Measurements from ENCODE around the gene GMDS. TPM values are rescaled to one million over a fixed set of nuclear protein-coding genes. Genes with fewer than 3 reads are reported as not detected.

Gene GMDS
- total and polyA plus RNA-seq, 2 of the 8 experiments (the other 6 are each of a cell fraction or from before 2014, with no cell fraction given), result 16.8 to 50.0 TPM

DNA sequence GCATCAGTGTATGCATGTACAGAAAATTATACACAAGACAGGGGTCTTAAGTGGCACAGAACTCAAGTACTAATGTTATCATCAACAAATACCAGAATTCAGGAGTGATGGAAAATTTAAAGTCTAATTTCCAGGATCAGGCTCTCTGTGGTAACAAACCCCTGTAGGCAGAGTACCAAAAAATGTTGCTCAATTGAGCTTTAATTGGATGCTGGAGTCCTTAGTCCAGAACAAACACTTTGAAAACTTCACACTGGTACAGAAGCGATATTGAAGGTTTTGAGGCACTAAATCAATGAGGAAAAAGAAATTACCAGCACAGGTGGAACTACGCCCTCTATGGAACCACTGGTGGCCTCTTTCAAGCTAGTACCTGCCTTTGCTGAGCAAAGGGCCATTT, 522.6 kb downstream of the GMDS start:
- H2AFZ ChIP-seq (ENCODE audit: low read length), result no peak overlapping the region
- no peak overlapping the region for H3K4me2 ChIP-seq (ENCODE audit: insufficient read depth in 1 of 2, low read depth in 2 of 2, low read length in 2 of 2)
- H3K79me1 ChIP-seq (ENCODE audit: low read depth, low read length), result no peaks in the 10 kb centered on the region; the same call in 1 of the 2 replicates
- no peak overlapping the region for H3K23ac ChIP-seq (ENCODE audit: insufficient read length)
- no peak overlapping the region for H4K91ac ChIP-seq (replicated peaks; ENCODE audit: insufficient read length, low read length)
- no peak overlapping the region for H3K56ac ChIP-seq (replicated peaks; ENCODE audit: insufficient read length, low read depth, low read length)
- H2BK12ac ChIP-seq (ENCODE audit: low read depth, low read length), result no peak overlapping the region
- no peak overlapping the region for H4K8ac ChIP-seq (ENCODE audit: extremely low read depth, insufficient read depth, low read length)
- peaks cover 0 to 7% (median 4%) of the 10 kb centered on the region in 4 experiments; a peak in 6 of 7 replicates for H3K4me1 ChIP-seq (replicated peaks in 1 of 4; ENCODE audit: control insufficient read depth in 3 of 4, insufficient read depth in 4 of 4, low read length in 3 of 4)
- H3K14ac ChIP-seq (ENCODE audit: insufficient read length), result no peak overlapping the region
- no peaks in the 10 kb centered on the region for H4K20me1 ChIP-seq (replicated peaks in 1 of 2; ENCODE audit: control insufficient read depth in 1 of 2, insufficient read depth in 2 of 2, low read length in 2 of 2)
- H2AK5ac ChIP-seq (ENCODE audit: low read depth, low read length), result no peak overlapping the region
- POLR2A ChIA-PET (ENCODE audit: partially characterized antibody), result no interaction called here
- CTCF ChIA-PET (ENCODE audit: partially characterized antibody), result interaction anchor here (1.3 kb wide), 1 partner anchor 11 kb away, joined by 3 read pairs; no protein-coding TSS in a partner anchor
- H3K4ac ChIP-seq (replicated peaks; ENCODE audit: insufficient read length, low read depth, low read length), result no peak overlapping the region
- no peaks in the 10 kb centered on the region for H3K36me3 ChIP-seq (ENCODE audit: control insufficient read depth in 2 of 4, insufficient read depth in 4 of 4, low read length in 3 of 4)
- DNase-seq (ENCODE audit: low read depth in 1 of 2, low spot score in 2 of 2) (no peak), FAIRE-seq (no peak)
- no peak overlapping the region for H3K4me3 ChIP-seq (ENCODE audit: extremely low read depth in 1 of 4, insufficient read depth in 2 of 4, low read depth in 3 of 4, low read length in 4 of 4)
- H3K18ac ChIP-seq (ENCODE audit: extremely low read depth, low read length), result no peak overlapping the region
- no peak overlapping the region for H2BK20ac ChIP-seq (ENCODE audit: low read length)
- H3K9me3 ChIP-seq (ENCODE audit: insufficient read depth in 2 of 2, low read depth in 1 of 2, low read length in 1 of 2), result no peaks in the 10 kb centered on the region
- H4K5ac ChIP-seq (ENCODE audit: insufficient read length, low read depth, low read length), result no peak overlapping the region
- 88% methylated on average over 2 of the region's 2 CpGs; no CpG with 5 or more reads in 1 of the 2 experiments for WGBS, 2 experiments (ENCODE audit: extremely low coverage in 1 of 2, insufficient coverage in 1 of 2, insufficient read length in 1 of 2, insufficient replicate concordance in 2 of 2, low coverage in 1 of 2, low lambda C conversion rate in 2 of 2, missing lambda C conversion rate in 1 of 2)
- TF ChIP-seq JUND (IDR thresholded peaks at IDR 0.05; ENCODE audit: low read length) (no peak), TEAD4 (IDR thresholded peaks at IDR 0.05; ENCODE audit: low read depth, low read length) (no peak)
- no peaks in the 10 kb centered on the region for H3K79me2 ChIP-seq (ENCODE audit: control insufficient read depth in 1 of 2, insufficient read depth in 2 of 2, low read length in 2 of 2)
- no peak overlapping the region for H2BK5ac ChIP-seq (ENCODE audit: low read depth, low read length)
- H3K23me2 ChIP-seq (ENCODE audit: low read depth, low read length), result no peaks in the 10 kb centered on the region; the same call in 1 of the 2 replicates
- H2BK120ac ChIP-seq (replicated peaks; ENCODE audit: low read depth, low read length), result no peak overlapping the region
- no peaks in the 10 kb centered on the region for H3K27me3 ChIP-seq (replicated peaks in 1 of 4; ENCODE audit: control insufficient read depth in 3 of 4, extremely low read depth in 1 of 4, insufficient read depth in 3 of 4, low read length in 3 of 4)
- no peak overlapping the region for H3K9ac ChIP-seq (replicated peaks in 1 of 4; ENCODE audit: extremely low read depth in 1 of 4, low read depth in 3 of 4, low read length in 3 of 4)
- H3K27ac ChIP-seq (ENCODE audit: low read depth, low read length), result no peak overlapping the region
- H2BK15ac ChIP-seq (ENCODE audit: low read length), result no peak overlapping the region
